Right renal cortex interstitium (tissue), 3 donors: Measurements from ENCODE around the gene KRTAP12-3. TPM values are rescaled to one million over a fixed set of nuclear protein-coding genes. Genes with fewer than 3 reads are reported as not detected.

Experiments
- DNase-seq, 3 donors: peaks; one replicate each; pipeline ENCODE4 v3.0.0-alpha.2; 2013; ENCODE audit warnings: low read depth in 3 of 3, low spot score in 2 of 3
- polyA plus RNA-seq, 3 donors: library from polyadenylated mRNA; unstranded; fragments of 120-200 nt; gene quantifications; one replicate each; pipeline ENCODE4 v1.2.1, GENCODE V29; 2013; ENCODE audit not compliant: insufficient read length in 3 of 3

KRTAP12-3 gene
- polyA plus RNA-seq, 3 donors = not detected

- no peak for DNase-seq
Measured at GRCh38 chr21:44701023-44701400, 43.3 kb downstream of the KRTAP12-3 start.

GRCh38 chr21:44701541-44701940, 43.8 kb downstream of the KRTAP12-3 start:
- no peak for DNase-seq

GRCh38 chr21:44702111-44702972, 44.6 kb downstream of the KRTAP12-3 start:
- no peak for DNase-seq

- DNase-seq = no peak
Measured at GRCh38 chr21:44702973-44703730, 45.4 kb downstream of the KRTAP12-3 start.

- DNase-seq = no peak
Measured at GRCh38 chr21:44703731-44704635, 46.3 kb downstream of the KRTAP12-3 start.

DNA sequence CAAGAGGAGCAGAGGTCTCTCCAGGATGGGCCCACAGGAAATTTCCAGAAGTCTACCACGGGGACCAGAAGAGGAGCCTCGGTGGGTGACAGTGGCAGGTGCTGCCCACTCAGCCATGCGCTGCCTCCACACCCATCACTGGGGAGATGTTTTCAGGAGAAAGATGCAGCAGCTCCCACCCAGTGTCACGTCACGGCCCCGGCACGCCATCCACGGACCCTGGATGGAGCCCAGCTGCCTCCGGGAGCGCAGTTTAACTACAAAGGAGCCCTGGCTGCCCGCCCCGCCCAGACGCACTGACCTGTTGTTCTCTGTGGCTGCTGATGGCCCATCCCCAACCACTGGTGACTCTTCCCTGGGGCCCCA, 46.9 kb downstream of the KRTAP12-3 start:
- DNase-seq = no peak

DNA sequence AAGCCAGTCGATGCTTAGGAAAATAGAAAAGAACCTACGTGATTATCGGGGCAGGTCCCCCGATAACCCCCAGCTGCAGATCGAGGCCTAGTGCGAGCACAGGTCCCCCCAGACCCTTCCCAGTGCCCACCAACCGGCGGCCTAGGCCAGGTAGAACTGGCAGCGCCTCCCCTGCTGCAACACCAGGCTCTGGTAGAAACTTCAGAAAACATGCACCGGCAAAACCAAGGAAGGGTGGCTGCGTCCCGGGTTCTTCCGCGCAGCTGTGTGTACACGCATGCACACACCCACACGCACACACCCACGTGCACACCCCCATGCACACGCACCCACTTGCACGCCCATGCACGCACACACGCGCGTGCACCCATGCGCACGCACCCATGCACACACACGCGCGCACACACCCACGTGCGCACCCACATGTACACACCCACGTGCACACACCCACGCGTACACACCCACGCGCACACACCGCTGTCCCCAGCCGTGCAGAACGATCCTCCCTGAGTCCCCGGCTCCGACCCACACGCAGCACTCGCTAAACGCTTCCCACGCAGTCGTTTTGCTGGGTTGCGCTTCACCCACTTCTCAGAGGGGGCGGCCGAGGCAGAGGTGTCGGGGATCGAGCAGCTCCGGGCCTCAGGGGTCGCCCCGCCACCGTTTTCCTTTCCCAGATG, 48.4 kb downstream of the KRTAP12-3 start:
- no peak for DNase-seq

DNA sequence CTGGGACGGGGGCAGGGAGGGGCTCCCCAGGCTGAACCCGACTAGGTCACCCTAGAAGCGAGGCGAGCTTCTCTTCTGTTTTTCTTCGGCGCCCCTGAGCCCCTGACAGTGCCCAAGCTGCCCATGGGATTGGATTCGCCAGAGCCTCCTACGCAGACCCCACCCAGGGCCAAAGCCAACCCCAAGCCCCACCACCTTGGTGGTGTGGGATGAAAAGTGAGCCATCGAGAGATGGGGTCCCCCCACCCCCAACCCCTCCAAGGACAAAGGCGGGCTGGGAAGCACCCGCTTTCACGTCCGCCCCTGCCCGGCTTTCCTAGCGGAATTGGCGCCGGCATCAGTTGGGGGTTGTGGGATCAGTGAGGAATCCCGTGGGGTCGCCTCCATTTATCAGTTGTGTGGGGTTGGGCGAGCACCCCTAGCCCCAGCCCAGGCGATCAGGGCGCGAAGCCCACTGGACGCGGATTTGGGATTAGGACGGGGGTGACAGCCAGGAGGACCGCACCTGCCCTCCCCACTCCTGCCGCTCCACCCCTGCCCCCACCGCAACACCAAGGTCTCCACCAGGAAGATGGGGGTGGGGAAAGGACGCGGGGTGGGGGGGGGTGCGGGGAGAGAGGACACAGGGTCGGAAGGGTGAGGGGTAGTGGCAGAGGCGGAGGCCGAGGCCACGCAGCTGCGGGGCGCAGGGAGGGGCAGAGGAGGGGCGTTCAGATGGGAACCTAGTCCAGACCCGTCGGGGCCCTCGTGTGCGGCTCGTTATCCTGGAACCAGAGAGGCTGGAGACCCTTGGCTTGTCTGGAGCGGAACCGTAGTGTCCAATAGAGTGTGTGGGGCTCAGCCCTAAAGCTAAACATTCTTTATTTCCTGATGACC, 49.2 kb downstream of the KRTAP12-3 start:
- DNase-seq = no peak

Other genes with a start within 250 kb of the KRTAP12-3 start
- gene LRRC3, start 202.4 kb upstream of the KRTAP12-3 start, polyA plus RNA-seq = 1 to 10 TPM; 3.8 to 4.5 (median 4.2) TPM
- gene KRTAP10-1, start 117.7 kb upstream of the KRTAP12-3 start, polyA plus RNA-seq = not detected
- not detected for gene KRTAP10-2, start 106.4 kb upstream of the KRTAP12-3 start, polyA plus RNA-seq
- gene KRTAP10-3, start 99.1 kb upstream of the KRTAP12-3 start, polyA plus RNA-seq = not detected
- gene KRTAP10-4, start 84.2 kb upstream of the KRTAP12-3 start, polyA plus RNA-seq = not detected
- gene KRTAP10-5, start 77.3 kb upstream of the KRTAP12-3 start, polyA plus RNA-seq = not detected
- gene KRTAP10-6, start 65.4 kb upstream of the KRTAP12-3 start, polyA plus RNA-seq = not detected
- under 1 TPM in 1 of 3 donors, not detected in 2; 0.08 TPM for gene KRTAP10-7, start 57.3 kb upstream of the KRTAP12-3 start, polyA plus RNA-seq
- not detected for gene KRTAP10-8, start 45.9 kb upstream of the KRTAP12-3 start, polyA plus RNA-seq
- gene KRTAP10-9, start 30.8 kb upstream of the KRTAP12-3 start, polyA plus RNA-seq = not detected
- gene KRTAP10-10, start 20.6 kb upstream of the KRTAP12-3 start, polyA plus RNA-seq = not detected
- not detected for gene KRTAP10-11, start 11.5 kb upstream of the KRTAP12-3 start, polyA plus RNA-seq
- not detected for gene KRTAP12-4, start 3.3 kb upstream of the KRTAP12-3 start, polyA plus RNA-seq
- gene KRTAP12-2, start 9.0 kb downstream of the KRTAP12-3 start, polyA plus RNA-seq = not detected
- not detected for gene KRTAP12-1, start 24.2 kb downstream of the KRTAP12-3 start, polyA plus RNA-seq
- gene KRTAP10-12, start 39.2 kb downstream of the KRTAP12-3 start, polyA plus RNA-seq = not detected
- gene TSPEAR, start 53.6 kb downstream of the KRTAP12-3 start, polyA plus RNA-seq = under 1 TPM; 0.53 to 0.67 (median 0.62) TPM
- gene UBE2G2, start 143.9 kb downstream of the KRTAP12-3 start, polyA plus RNA-seq = 10 to 100 TPM; 63.1 to 80.9 (median 80.6) TPM
- 100 to 1,000 TPM; 119 to 121 (median 119) TPM for gene SUMO3, start 160.1 kb downstream of the KRTAP12-3 start, polyA plus RNA-seq
- 100 to 1,000 TPM; 262 to 281 (median 279) TPM for gene PTTG1IP, start 215.8 kb downstream of the KRTAP12-3 start, polyA plus RNA-seq